Measurements from ENCODE around the gene MKRN2OS.
A peak's percentile ranks its signal among the peaks of the same experiment; 100 is the strongest.
"Not testable (repeated sequence)": the region's sequence is repeated elsewhere in the genome, so short reads cannot be mapped to it uniquely, and the experiment has no call there.

MKRN2OS gene

GRCh38 chr3:12561397-12561796, 16.1 kb upstream of the MKRN2OS start:
- no peak for DNase-seq (ENCODE audit: low spot score)

GRCh38 chr3:12560505-12561190, 15.3 kb upstream of the MKRN2OS start:
- no peak for DNase-seq (ENCODE audit: low spot score)

GRCh38 chr3:12559520-12559919, 14.2 kb upstream of the MKRN2OS start:
- no peak for DNase-seq (ENCODE audit: low spot score)

DNA sequence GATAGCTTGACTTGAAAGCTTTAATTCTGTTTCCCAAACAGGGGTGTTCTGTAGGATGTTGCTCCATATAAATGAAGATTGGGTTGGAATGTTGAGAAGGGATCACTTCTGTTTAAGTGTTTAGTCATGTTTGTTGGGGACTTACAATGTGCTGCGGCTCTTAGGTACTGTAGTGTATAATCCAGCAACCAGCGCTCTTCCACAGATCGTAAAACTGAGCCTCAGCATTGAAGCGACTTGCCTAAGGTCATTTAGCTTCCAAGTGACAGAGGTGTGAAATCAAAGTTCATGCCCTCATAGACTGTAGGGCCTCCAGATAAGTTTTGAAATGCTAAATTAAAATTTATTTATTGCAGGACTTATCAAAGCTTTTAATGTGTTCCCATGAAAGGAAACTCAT, 13.4 kb upstream of the MKRN2OS start:
- no peak for DNase-seq (ENCODE audit: low spot score)

DNA sequence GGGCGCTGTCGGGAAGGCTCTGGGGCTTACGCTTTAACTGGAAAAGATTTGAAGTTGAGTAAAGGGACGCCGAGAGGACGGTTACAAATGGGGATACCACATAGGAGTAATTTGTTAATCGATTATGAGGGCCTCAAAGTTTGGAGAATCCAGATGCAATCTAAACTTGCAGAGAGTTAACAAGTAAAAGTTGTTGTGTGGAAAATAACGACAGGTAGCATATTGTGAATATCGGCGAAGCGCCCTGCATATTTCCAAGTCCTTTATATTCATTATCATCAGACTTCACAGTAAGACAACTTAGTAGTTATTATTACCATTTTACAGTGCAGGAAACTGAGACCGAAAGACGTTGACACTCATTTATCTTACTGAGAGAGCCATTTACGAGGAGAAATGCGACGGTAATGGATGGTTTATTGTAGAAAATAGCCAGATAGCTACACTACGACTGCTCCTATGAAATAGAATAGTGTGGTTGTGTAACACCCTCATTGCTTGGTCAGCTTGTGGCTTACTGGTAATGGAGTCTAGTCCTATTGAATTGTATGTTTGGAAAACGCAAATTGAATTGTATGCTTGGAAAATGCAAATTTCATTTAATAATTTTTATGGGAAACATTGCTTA, 12.3 kb upstream of the MKRN2OS start:
- peak; percentile 37 for DNase-seq (ENCODE audit: low spot score)

DNA sequence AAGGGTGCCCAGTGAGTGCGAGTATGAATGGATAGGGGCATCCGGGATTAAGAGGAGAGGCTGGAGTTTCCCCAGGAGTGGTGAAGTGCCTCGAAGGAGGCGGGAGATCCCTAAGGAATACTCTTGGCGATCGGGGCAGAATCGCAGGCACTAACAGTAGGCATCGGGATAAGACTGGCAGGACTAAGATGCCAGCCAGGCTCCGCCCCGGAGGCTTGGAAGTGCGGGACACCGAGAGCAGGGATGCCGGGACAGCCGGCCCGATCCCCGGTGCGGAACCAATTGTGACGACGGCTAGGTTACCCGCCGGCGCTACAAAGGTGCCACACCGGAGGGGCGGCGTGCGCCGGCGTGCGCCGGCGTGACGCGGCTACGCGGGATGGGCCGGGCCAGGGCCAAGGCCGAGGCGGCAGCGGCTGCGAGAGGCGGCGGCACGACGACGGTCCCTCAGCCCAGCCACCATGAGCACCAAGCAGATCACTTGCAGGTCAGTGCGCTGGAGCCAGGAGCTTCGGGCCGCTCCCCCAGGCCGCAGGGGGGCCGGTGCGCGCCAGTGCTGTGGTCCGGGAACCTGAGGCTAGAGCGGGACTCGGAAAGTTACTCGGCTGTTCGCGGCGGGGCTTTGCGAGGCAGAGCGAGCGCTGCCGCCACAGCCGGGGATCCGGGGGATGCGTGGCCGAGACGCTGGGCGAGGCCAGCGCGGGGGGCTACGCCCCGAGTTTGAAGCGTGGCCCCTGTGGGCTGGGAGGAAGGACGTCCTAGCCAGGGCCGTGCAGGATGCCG, 11.6 kb upstream of the MKRN2OS start, which contains the start of gene MKRN2:
Gene MKRN2, plus strand, starts transcription at position 398 of the 783 bp plus-strand sequence. Its CDS starts 64 bp downstream, at position 462.
- DNase-seq (ENCODE audit: low spot score), result peak; percentile 82

DNA sequence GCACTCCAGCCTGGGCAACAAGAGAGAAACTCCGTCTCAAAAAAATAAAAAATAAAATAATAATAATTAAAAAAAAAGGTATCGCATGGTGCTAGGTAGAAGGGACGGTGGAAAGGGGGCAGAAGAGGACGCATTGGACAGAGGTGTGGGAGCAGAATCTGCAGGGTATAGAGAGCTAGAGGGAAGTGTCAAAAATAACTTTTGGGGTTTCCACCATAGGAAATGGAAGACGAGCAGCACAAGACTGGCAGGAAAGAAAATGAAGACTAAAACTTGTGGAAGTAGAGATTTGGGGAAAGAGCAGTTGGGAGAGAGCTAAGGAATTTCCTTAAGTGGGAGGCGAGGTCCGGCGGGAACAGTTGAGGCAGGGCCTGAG, 11.0 kb upstream of the MKRN2OS start:
- peak; percentile 13 for DNase-seq (ENCODE audit: low spot score)

- peak; percentile 36 for DNase-seq (ENCODE audit: low spot score)
Observed at GRCh38 chr3:12553921-12554391, 8.7 kb upstream of the MKRN2OS start.

- no peak for DNase-seq (ENCODE audit: low spot score)
Observed at GRCh38 chr3:12549971-12550760, 4.9 kb upstream of the MKRN2OS start.

DNA sequence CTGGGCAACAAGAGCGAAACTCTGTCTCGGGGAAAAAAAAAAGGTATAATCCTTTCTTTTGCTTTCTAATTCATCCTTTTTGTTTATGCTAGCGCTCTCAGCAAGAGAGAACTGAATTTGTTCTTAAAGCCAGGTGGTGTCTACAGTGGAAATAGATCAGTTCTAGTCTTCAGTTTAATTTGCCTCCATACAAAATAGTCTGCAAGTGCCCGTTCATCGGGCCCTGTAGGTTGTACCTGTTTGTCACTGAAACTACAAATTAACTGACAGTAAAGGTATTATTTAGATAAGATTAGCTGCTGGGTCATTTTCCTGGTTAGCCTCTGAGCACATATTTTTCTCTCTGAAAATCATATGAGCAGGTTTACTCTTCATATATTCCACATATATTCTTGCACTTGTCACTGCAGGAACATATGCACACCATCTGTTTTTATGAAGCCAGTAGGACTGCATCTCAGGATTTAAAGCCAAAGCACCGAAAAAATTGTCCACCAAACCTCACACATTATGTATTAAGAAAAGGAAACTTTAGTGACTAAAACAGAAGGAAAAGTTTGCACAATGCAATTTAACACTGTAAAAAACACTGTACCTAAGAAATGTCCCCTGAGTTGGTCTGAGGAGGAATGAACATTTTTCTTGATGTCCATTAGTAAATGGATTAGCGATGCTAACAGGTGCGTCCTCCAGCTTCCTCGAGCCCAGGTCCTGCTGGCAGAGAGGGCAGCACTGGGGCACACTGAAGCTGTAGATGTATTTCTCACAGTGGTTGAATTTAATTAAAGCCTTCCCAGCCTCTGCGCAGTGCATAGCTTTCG, 437 bp downstream of the MKRN2OS start:
- DNase-seq (ENCODE audit: low spot score), result no peak

GRCh38 chr3:12543497-12543896, 1.8 kb downstream of the MKRN2OS start:
- not testable (repeated sequence) for DNase-seq (ENCODE audit: low spot score)

- no peak for DNase-seq (ENCODE audit: low spot score)
Observed at GRCh38 chr3:12541625-12542024, 3.7 kb downstream of the MKRN2OS start.

DNA sequence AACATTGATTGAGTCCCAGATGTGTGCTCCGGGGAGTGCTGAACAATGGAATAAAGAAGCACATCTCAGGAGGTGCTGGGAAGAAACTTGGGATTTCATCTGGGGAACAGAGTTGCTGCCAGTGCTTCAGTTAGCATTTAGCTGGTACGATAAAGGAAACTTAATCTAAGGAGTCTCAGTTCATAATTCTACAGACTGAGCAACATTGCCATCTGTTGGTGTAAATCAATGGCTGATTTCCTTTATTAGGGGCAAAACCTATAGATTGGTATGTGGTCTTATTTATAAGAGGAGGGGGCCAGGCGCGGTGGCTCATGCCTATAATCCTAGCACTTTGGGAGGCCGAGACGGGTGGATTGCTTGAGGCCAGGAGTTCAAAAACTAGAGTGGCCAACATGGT, 8.9 kb downstream of the MKRN2OS start:
- no peak for DNase-seq (ENCODE audit: low spot score)

DNA sequence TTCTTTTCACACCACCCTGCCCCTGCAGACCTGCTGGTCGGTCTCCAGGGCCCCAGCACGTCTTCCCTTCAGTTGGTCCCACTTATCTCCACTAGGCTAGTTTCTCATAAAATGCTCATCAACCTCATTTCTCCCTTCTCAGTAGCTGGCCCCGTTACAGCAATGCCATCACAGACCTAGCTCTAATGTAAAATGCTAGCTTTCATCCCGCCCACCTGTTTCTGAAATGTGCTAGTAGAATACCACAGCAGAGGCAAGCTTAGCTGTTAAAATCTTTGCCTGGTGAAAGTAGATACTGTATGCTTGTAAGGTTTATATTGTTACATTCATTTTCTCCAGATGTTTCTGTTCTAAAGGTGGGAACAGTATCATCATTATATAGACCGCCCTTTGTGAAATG, 13.1 kb downstream of the MKRN2OS start:
- DNase-seq (ENCODE audit: low spot score), result no peak

GRCh38 chr3:12527757-12528143, 17.5 kb downstream of the MKRN2OS start:
- no peak for DNase-seq (ENCODE audit: low spot score)

GRCh38 chr3:12522721-12523120, 22.6 kb downstream of the MKRN2OS start:
- no peak for DNase-seq (ENCODE audit: low spot score)

DNA sequence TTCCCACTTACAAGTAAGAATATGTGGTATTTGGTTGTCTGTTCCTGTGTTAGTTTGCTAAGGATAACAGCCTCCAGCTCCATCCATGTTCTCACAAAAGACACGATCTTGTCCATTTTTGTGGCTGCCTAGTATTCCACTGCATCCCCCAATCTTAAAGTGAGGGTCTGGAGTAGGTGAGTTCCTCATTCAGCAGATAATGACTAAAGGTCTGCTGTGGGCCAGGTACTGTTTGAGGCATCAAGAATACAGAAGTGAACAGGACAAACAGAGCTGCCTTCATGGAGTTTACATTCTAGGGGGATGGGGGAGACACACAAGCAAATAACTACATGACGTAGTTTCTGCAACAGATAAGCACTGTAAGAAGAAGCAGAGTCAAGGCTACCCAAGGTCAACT, 24.3 kb downstream of the MKRN2OS start:
- DNase-seq (ENCODE audit: low spot score), result no peak

DNA sequence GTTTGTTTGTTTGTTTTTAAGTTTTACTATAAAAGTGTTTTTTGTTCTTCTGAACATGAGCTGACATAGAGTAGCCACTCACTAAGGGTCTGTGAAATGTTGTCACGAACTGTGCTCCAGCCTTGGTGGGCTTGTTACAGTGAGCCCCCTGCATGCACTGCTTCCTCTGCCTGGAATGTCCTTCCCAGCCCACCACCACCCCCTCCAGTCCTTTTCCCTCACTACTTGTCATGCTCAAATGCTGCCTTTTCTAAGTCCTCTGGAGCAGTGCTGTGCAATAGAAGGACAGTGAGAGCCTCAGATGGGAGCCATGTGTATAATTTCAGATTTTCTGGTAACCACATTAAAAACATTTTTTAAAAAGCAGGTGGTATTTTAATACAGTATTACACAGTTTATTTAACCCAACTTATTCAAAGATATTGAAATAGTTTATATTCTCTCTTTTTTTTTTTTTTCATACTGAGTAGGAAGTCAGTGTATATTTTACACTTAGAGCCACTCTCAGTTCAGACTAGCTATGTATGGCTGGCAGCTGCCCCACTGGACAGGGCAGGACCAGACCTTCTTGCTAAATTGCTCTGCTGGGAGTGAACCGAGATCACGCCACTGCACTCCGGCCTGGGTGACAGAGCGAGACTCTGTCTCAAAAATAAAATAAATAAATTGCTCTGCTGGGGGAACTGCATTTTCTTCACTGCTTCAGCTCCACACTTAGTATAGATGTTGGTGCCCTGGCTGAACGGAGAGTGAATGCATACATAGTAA, 26.9 kb downstream of the MKRN2OS start:
- no peak for DNase-seq (ENCODE audit: low spot score)

DNA sequence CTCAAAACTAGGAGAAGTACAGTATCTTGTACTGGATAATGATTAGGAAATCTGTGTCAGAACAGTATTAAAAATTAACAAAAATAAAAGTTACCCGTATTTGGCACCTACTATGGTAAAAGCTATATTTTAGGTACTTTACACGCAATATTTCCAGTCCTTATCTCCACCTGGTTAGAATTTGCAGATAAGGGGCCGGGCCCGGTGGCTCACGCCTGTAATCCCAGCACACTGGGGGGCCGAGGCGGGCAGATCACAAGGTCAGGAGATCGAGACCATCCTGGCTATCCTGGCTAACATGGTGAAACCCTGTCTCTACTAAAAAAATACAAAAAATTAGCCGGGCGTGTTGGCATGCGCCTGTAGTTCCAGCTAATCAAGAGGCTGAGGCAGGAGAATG, 28.4 kb downstream of the MKRN2OS start:
- no peak for DNase-seq (ENCODE audit: low spot score)

GRCh38 chr3:12515631-12516030, 29.7 kb downstream of the MKRN2OS start:
- no peak for DNase-seq (ENCODE audit: low spot score)
